Measurements from ENCODE around the gene HDAC6.

HDAC6 gene

DNA sequence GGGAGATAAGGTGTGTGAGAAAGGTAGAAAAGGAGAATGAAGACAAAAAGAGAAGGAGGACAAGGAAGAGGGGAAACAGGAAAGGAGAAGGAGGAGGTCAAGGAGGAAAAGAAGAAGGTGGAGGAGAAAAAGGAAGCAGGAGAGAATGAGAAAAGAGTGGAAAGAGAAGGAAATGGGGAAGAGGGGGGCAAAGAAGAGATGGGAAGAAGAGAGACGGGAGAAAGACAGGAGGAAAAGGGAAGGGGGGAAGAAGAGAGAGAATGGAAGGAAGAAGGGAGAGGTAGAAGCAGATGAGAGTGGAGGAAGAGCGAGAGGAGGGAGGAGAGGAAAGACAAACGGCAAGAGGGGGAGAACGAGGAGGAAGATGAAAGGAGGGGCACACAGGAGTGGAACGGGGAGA, 11.4 kb upstream of the HDAC6 start:
- no peak overlapping the region for H2AK5ac ChIP-seq (ENCODE audit: low read length)
- no peak overlapping the region for H4K8ac ChIP-seq (ENCODE audit: low read depth, low read length)
- H3K4ac ChIP-seq (ENCODE audit: low read depth, low read length) = no peak overlapping the region
- no peak overlapping the region for H3K23ac ChIP-seq (ENCODE audit: low read length)
- no peak overlapping the region for H3K9ac ChIP-seq (ENCODE audit: low read length)
- H3K79me1 ChIP-seq (ENCODE audit: low read length) = peaks cover 17% of the 10 kb centered on the region
- no peaks in the 10 kb centered on the region for H3K36me3 ChIP-seq (ENCODE audit: control insufficient read depth in 1 of 2, insufficient read depth in 2 of 2, low read length in 2 of 2)
- no peak overlapping the region for H2AFZ ChIP-seq (ENCODE audit: insufficient read depth, low read length, poor library complexity)
- H2BK120ac ChIP-seq (ENCODE audit: insufficient read depth, low read length, poor library complexity) = no peak overlapping the region
- WGBS (ENCODE audit: extremely low coverage, insufficient coverage, insufficient read length) = no CpG with 5 or more reads among the region's 5 CpGs
- no peak overlapping the region for H3K4me3 ChIP-seq (ENCODE audit: low read depth, low read length)
- H4K12ac ChIP-seq (ENCODE audit: low read depth, low read length) = no peak overlapping the region
- peaks cover 12 to 14% of the 10 kb centered on the region in 2 experiments for H3K4me1 ChIP-seq (ENCODE audit: control insufficient read depth in 1 of 2, insufficient read depth in 2 of 2, low read length in 2 of 2)
- H3K4me2 ChIP-seq (ENCODE audit: low read length) = no peak overlapping the region
- H3K18ac ChIP-seq (ENCODE audit: low read length) = no peak overlapping the region
- no peak overlapping the region for H4K91ac ChIP-seq (ENCODE audit: low read depth, low read length)
- H3K27ac ChIP-seq (ENCODE audit: low read depth, low read length) = no peak overlapping the region
- H2BK5ac ChIP-seq (ENCODE audit: low read depth, low read length, poor library complexity) = no peak overlapping the region
- no peak for DNase-seq
- H3K14ac ChIP-seq (ENCODE audit: low read length) = no peak overlapping the region
- peaks cover 2% of the 10 kb centered on the region for H3K79me2 ChIP-seq (ENCODE audit: control insufficient read depth, insufficient read depth, low read length, poor library complexity)
- no peak overlapping the region for H2BK12ac ChIP-seq (ENCODE audit: low read length)
- no peaks in the 10 kb centered on the region for H3K27me3 ChIP-seq (ENCODE audit: insufficient read depth, low read length)
- no peaks in the 10 kb centered on the region for H3K9me3 ChIP-seq (ENCODE audit: insufficient read depth, low read depth, low read length)

DNA sequence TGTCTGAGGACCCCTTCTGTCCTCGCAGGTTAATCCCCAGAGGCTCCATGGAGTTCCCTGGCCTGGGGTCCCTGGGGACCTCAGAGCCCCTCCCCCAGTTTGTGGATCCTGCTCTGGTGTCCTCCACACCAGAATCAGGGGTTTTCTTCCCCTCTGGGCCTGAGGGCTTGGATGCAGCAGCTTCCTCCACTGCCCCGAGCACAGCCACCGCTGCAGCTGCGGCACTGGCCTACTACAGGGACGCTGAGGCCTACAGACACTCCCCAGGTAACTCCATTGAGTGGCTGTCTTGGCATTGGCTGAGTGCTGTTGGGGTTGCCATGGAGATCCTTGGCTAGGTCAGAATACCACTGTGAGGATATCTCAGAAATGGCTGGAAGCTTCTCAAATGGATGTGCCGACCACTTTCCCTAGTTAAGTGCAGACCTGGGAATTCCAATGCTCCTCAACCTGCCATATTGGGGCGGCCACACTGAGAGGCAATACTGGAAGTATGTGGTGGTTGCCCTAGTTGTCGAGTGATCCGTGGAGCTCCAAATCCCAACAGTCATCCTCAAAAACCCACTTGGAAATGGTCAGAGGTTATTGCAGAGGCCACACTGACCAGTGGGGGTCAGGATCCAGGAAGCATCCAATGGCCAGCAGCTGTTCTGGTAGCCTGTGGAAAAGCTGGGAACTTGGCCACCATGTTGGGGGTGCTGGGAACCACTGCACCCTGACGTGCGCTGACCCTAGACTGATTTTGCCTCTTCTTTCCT, 10.6 kb upstream of the HDAC6 start:
- Histone ChIP-seq H2AK5ac (ENCODE audit: low read length) (no peak overlapping the region), H3K18ac (ENCODE audit: low read length) (no peak overlapping the region), H2AFZ (ENCODE audit: insufficient read depth, low read length, poor library complexity) (no peak overlapping the region), H3K4me2 (ENCODE audit: low read length) (no peak overlapping the region), H2BK120ac (ENCODE audit: insufficient read depth, low read length, poor library complexity) (no peak overlapping the region), H3K27me3 (ENCODE audit: insufficient read depth, low read length) (no peaks in the 10 kb centered on the region), H3K79me2 (ENCODE audit: control insufficient read depth, insufficient read depth, low read length, poor library complexity) (peaks cover 2% of the 10 kb centered on the region), H3K4me3 (ENCODE audit: low read depth, low read length) (no peak overlapping the region), H4K8ac (ENCODE audit: low read depth, low read length) (no peak overlapping the region), H4K12ac (ENCODE audit: low read depth, low read length) (no peak overlapping the region), H3K14ac (ENCODE audit: low read length) (no peak overlapping the region), H4K91ac (ENCODE audit: low read depth, low read length) (no peak overlapping the region), H3K4me1 (ENCODE audit: control insufficient read depth in 1 of 2, insufficient read depth in 2 of 2, low read length in 2 of 2) (peaks cover 18 to 20% of the 10 kb centered on the region in 2 experiments), H3K79me1 (ENCODE audit: low read length) (peaks cover 23% of the 10 kb centered on the region), H3K36me3 (ENCODE audit: control insufficient read depth in 1 of 2, insufficient read depth in 2 of 2, low read length in 2 of 2) (no peaks in the 10 kb centered on the region), H3K27ac (ENCODE audit: low read depth, low read length) (no peak overlapping the region), H2BK5ac (ENCODE audit: low read depth, low read length, poor library complexity) (no peak overlapping the region), H2BK12ac (ENCODE audit: low read length) (no peak overlapping the region), H3K9ac (ENCODE audit: low read length) (no peak overlapping the region), H3K4ac (ENCODE audit: low read depth, low read length) (no peak overlapping the region), H3K9me3 (ENCODE audit: insufficient read depth, low read depth, low read length) (no peaks in the 10 kb centered on the region), H3K23ac (ENCODE audit: low read length) (no peak overlapping the region)
- no peak for DNase-seq
- no CpG with 5 or more reads among the region's 11 CpGs for WGBS (ENCODE audit: extremely low coverage, insufficient coverage, insufficient read length)

DNA sequence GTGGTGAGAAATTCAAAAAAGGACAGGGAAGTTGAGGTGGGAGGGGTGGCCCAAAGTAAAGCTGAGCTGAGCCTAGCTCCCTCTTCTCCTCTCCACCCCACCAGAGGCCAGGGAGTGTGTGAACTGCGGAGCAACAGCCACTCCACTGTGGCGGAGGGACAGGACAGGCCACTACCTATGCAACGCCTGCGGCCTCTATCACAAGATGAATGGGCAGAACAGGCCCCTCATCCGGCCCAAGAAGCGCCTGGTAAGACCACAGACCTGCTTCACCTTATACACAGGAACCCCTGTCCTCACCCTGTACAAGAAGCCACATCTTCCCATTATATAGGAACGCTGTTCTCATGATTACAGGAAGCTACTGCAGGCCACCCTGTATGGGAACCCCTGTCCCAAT, 9.6 kb upstream of the HDAC6 start:
- Histone ChIP-seq H2AFZ (ENCODE audit: insufficient read depth, low read length, poor library complexity) (no peak overlapping the region), H3K27me3 (ENCODE audit: insufficient read depth, low read length) (no peaks in the 10 kb centered on the region), H2BK12ac (ENCODE audit: low read length) (no peak overlapping the region), H3K79me2 (ENCODE audit: control insufficient read depth, insufficient read depth, low read length, poor library complexity) (peaks cover 2% of the 10 kb centered on the region), H3K36me3 (ENCODE audit: control insufficient read depth in 1 of 2, insufficient read depth in 2 of 2, low read length in 2 of 2) (no peaks in the 10 kb centered on the region), H2BK120ac (ENCODE audit: insufficient read depth, low read length, poor library complexity) (no peak overlapping the region), H3K4me3 (ENCODE audit: low read depth, low read length) (no peak overlapping the region), H2BK5ac (ENCODE audit: low read depth, low read length, poor library complexity) (no peak overlapping the region), H3K9me3 (ENCODE audit: insufficient read depth, low read depth, low read length) (no peaks in the 10 kb centered on the region), H3K79me1 (ENCODE audit: low read length) (peaks cover 23% of the 10 kb centered on the region), H3K4ac (ENCODE audit: low read depth, low read length) (no peak overlapping the region), H3K9ac (ENCODE audit: low read length) (no peak overlapping the region), H3K4me1 (ENCODE audit: control insufficient read depth in 1 of 2, insufficient read depth in 2 of 2, low read length in 2 of 2) (peaks cover 19 to 21% of the 10 kb centered on the region in 2 experiments), H3K27ac (ENCODE audit: low read depth, low read length) (no peak overlapping the region), H3K4me2 (ENCODE audit: low read length) (no peak overlapping the region), H4K12ac (ENCODE audit: low read depth, low read length) (no peak overlapping the region), H3K18ac (ENCODE audit: low read length) (no peak overlapping the region), H4K8ac (ENCODE audit: low read depth, low read length) (no peak overlapping the region), H4K91ac (ENCODE audit: low read depth, low read length) (no peak overlapping the region), H3K23ac (ENCODE audit: low read length) (no peak overlapping the region), H2AK5ac (ENCODE audit: low read length) (no peak overlapping the region), H3K14ac (ENCODE audit: low read length) (no peak overlapping the region)
- no peak for DNase-seq
- WGBS (ENCODE audit: extremely low coverage, insufficient coverage, insufficient read length) = no CpG with 5 or more reads among the region's 7 CpGs

DNA sequence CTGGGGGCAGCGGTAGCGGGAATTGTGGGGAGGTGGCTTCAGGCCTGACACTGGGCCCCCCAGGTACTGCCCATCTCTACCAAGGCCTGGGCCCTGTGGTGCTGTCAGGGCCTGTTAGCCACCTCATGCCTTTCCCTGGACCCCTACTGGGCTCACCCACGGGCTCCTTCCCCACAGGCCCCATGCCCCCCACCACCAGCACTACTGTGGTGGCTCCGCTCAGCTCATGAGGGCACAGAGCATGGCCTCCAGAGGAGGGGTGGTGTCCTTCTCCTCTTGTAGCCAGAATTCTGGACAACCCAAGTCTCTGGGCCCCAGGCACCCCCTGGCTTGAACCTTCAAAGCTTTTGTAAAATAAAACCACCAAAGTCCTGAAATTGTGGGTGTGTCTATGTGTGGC, 7.9 kb upstream of the HDAC6 start:
- H2BK5ac ChIP-seq (ENCODE audit: low read depth, low read length, poor library complexity) = peak overlapping the region; percentile 19
- peak overlapping the region; percentile 44 for H3K14ac ChIP-seq (ENCODE audit: low read length)
- peaks cover 19 to 21% of the 10 kb centered on the region in 2 experiments for H3K4me1 ChIP-seq (ENCODE audit: control insufficient read depth in 1 of 2, insufficient read depth in 2 of 2, low read length in 2 of 2)
- no peak for DNase-seq
- H3K9ac ChIP-seq (ENCODE audit: low read length) = no peak overlapping the region
- H3K36me3 ChIP-seq (ENCODE audit: control insufficient read depth in 1 of 2, insufficient read depth in 2 of 2, low read length in 2 of 2) = no peaks in the 10 kb centered on the region
- H3K23ac ChIP-seq (ENCODE audit: low read length) = no peak overlapping the region
- H2AK5ac ChIP-seq (ENCODE audit: low read length) = no peak overlapping the region
- H4K12ac ChIP-seq (ENCODE audit: low read depth, low read length) = peak overlapping the region; percentile 36
- H3K4me3 ChIP-seq (ENCODE audit: low read depth, low read length) = no peak overlapping the region
- H3K9me3 ChIP-seq (ENCODE audit: insufficient read depth, low read depth, low read length) = no peaks in the 10 kb centered on the region
- H4K8ac ChIP-seq (ENCODE audit: low read depth, low read length) = peak overlapping the region; percentile 62
- H3K27me3 ChIP-seq (ENCODE audit: insufficient read depth, low read length) = no peaks in the 10 kb centered on the region
- H3K18ac ChIP-seq (ENCODE audit: low read length) = peak overlapping the region; percentile 27
- peak overlapping the region; percentile 45 for H2AFZ ChIP-seq (ENCODE audit: insufficient read depth, low read length, poor library complexity)
- H3K27ac ChIP-seq (ENCODE audit: low read depth, low read length) = no peak overlapping the region
- H3K79me1 ChIP-seq (ENCODE audit: low read length) = peaks cover 23% of the 10 kb centered on the region
- WGBS (ENCODE audit: extremely low coverage, insufficient coverage, insufficient read length) = no CpG with 5 or more reads among the region's 4 CpGs
- H4K91ac ChIP-seq (ENCODE audit: low read depth, low read length) = peak overlapping the region; percentile 91
- H2BK12ac ChIP-seq (ENCODE audit: low read length) = peak overlapping the region; percentile 88
- H2BK120ac ChIP-seq (ENCODE audit: insufficient read depth, low read length, poor library complexity) = peak overlapping the region; percentile 98
- H3K4me2 ChIP-seq (ENCODE audit: low read length) = no peak overlapping the region
- peak overlapping the region; percentile 58 for H3K4ac ChIP-seq (ENCODE audit: low read depth, low read length)
- H3K79me2 ChIP-seq (ENCODE audit: control insufficient read depth, insufficient read depth, low read length, poor library complexity) = peaks cover 2% of the 10 kb centered on the region
